Measurements from ENCODE around the gene USB1.

DNA sequence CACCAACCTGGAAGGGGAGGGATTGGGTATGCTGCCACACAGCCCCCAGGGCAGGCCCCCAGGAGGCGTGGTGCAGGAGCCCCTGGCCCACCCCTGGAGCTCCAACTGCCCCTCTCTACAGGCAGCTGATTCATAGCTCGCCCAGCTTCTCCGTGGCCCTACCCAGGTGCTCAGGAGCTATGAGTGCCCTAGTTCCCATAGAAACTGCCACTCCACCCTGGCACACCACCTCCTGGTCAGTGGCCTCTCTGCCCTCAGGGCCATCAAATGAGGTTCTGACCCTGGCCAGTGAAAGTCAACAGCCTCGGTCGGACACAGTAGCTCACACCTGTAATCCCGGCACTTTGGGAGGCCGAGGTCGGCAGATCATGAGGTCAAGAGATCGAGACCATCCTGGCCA, 48.3 kb upstream of the USB1 start:
- TF ChIP-seq ZNF174 (tag by site-specific recombination; IDR thresholded peaks at IDR 0.05) (no peak), ZNF121 (tag by site-specific recombination; IDR thresholded peaks at IDR 0.05) (no peak), YY2 (tag by site-specific recombination; IDR thresholded peaks at IDR 0.05) (no peak), ZEB2 (tag by site-specific recombination; IDR thresholded peaks at IDR 0.05) (no peak), ZNF24 (tag by site-specific recombination; IDR thresholded peaks at IDR 0.05) (no peak), ZBTB8A (tag by site-specific recombination; IDR thresholded peaks at IDR 0.05) (no peak), ATF2 (tag by site-specific recombination; IDR thresholded peaks at IDR 0.05; ENCODE audit: low read depth) (no peak), ZNF146 (tag by site-specific recombination; IDR thresholded peaks at IDR 0.05) (no peak), ZSCAN30 (tag by site-specific recombination; IDR thresholded peaks at IDR 0.05) (no peak)
- TF ChIP-seq, protein P1, sequence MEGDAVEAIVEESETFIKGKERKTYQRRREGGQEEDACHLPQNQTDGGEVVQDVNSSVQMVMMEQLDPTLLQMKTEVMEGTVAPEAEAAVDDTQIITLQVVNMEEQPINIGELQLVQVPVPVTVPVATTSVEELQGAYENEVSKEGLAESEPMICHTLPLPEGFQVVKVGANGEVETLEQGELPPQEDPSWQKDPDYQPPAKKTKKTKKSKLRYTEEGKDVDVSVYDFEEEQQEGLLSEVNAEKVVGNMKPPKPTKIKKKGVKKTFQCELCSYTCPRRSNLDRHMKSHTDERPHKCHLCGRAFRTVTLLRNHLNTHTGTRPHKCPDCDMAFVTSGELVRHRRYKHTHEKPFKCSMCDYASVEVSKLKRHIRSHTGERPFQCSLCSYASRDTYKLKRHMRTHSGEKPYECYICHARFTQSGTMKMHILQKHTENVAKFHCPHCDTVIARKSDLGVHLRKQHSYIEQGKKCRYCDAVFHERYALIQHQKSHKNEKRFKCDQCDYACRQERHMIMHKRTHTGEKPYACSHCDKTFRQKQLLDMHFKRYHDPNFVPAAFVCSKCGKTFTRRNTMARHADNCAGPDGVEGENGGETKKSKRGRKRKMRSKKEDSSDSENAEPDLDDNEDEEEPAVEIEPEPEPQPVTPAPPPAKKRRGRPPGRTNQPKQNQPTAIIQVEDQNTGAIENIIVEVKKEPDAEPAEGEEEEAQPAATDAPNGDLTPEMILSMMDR (tag by site-specific recombination; IDR thresholded peaks at IDR 0.05) = no peak

Measured in HEK293 (cell line).